GM21529 (cell line): ENCODE data around the gene GLMP.
"Not testable (repeated sequence)": the region's sequence is repeated elsewhere in the genome, so short reads cannot be mapped to it uniquely, and the experiment has no call there.

Source experiments
- ATAC-seq: cut with Tn5 transposase; IDR thresholded peaks from one replicate; pipeline ENCODE4 v1.9.1; 2021; ENCODE audit not compliant: unreplicated experiment

GLMP gene

GRCh38 chr1:156295391-156295947 is at the start of gene GLMP:
Gene GLMP, minus strand, starts transcription at chr1:156295679. Its CDS starts 34 bp downstream, at chr1:156295645.
- peak; percentile 49 for ATAC-seq

GRCh38 chr1:156344409-156344808 is 48.9 kb upstream of the GLMP start:
- no peak for ATAC-seq

DNA sequence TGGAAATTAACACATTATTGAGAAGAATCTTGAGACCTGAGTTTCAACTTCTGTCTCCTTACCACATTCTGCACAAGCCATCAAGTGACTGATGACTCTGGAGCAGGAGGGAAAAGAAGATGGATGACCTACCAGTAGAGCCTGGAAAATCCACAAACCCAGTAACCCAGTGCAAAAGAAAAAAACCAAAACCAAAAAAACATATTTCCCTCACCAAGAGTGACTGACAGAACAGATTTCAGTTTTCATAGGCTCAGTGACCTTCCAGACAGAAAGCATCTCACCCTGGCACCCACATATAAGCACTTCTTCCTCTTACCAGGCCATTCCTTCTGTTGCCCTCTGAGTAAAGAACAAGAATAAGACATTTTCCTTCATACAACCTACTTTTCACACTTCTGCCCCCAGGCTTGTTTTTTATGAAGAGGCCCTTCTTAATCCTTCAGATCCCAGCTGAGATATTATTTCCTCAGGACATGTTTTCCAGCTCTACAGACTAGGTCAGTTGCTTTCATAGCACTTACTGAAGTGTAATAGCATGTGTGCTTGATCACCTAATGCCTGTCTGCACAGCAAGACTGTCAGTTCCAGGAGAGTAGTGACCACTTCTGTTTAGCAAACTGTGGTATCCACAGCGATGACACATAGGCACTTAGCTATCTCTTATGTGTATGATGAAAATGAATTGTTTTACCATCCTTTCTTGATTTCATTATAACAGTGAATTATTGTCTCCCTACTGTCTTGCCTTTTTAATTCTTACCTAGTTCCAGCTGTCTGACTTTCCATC is 46.9 kb upstream of the GLMP start:
- ATAC-seq = no peak

DNA sequence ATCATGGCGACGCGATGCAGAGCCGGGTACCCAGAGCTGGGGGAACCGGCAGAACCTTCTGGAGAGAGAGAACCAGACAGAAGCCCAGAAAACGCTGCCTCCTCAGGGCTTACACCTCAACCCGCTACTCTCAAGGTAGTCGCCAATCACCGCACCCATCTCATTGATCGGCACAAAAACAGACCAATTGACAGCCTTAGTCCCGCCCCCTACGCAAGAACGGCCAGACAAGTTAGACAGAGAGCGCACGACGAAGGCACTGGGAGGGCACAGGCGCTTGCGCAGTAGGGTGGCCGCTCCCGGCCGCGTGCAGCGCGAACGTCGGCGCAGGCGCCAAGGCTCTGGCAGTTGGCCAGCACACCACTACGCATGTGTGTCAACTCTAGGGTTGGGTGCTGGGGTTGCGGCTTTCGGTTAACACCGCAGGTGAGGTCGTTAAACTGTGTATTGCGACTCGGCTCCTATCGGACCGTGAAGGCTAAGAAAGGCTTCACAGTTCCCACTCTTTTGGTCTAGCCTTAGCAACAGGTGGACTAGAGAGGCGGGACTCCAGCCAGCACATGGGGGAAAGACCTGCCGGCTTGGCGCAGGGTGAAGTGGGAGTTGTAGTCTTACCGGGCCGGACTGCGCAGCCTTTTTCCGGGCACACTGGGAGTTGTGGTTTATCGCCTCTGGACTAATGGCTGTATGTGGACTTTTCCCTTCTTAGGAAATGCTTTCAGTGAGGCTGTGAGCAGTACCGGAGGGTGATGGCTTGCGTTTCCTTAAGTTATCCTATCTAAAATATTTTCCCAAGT is 42.9 kb upstream of the GLMP start, which contains the start of the genes CCT3 and TSACC:
Gene CCT3, minus strand, starts transcription at position 113 of the 797 bp plus-strand sequence. Its CDS starts 108 bp downstream, at position 5.
Gene TSACC, plus strand, starts transcription at position 347 of the 797 bp plus-strand sequence. CDS start 1,232 bp downstream, outside the sequence.
- ATAC-seq = peak; percentile 91

DNA sequence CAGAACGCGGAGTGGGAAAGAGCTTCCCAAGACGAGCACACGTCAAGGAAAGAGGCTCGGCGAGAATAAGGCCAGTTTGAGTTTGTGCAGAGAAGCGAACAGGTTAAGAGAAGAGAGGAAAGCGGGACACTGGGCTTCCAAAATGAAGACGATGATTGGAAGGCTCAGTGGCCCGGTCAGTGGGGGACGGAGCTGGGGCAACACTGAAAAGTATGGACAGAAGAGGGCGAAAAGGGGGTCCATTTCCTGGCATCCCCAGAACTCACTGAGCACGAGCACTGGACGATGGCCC is 42.4 kb upstream of the GLMP start:
- ATAC-seq = no peak

DNA sequence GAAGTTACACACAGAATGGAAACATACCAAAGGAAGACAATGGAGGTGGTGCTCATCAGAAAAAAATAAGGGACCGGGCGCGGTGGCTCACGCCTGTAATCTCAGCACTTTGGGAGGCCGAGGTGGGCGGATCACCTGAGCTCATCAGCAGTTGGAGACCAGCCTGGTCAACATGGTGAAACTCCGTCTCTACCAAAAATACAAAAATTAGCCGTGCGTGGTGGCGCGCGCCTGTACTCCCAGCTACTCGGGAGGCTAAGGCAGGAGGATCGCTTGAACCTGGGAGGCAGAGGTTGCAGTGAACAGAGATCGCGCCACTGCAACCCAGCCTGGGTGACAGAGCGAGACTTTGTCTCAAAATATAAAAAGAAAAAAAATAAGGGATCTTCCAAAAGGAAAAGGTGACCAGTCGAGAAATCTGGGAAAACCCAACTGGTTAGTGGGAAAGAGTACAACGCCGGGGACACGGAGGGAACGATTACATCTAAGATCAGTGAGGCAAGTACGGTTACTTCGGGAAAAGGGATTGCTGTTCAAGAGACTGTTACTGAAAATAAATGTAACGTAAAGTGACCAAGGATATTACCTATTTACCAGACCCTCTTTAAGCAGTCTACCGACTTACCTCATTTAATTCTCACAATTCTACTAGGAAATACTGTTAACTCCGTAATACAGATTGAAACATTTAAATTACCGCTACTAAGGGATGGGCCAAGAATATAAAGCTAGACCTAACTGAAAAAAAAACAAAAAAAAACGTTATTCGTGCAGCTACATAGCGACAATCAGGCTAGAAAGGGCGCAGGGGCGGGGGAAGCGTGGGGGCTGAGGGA is 41.8 kb upstream of the GLMP start:
- ATAC-seq = no peak

DNA sequence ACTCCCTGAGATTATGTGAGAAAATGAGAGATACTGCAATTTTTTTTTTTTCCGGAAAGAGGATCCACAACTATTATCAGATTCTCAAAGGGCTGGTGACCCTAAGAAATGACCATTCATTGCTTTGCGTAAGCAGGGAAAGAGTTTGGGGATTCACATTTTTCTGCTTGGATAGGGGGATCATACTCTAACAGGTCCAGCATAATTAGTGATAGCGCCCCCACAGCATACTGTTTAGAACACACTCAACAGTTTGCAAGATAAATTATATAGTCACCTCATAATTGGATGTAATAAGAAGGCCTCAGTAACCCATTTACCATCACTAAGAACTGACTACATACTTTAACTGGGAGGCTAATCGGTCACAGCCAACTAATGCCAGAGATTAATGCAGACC is 40.8 kb upstream of the GLMP start:
- ATAC-seq = no peak

DNA sequence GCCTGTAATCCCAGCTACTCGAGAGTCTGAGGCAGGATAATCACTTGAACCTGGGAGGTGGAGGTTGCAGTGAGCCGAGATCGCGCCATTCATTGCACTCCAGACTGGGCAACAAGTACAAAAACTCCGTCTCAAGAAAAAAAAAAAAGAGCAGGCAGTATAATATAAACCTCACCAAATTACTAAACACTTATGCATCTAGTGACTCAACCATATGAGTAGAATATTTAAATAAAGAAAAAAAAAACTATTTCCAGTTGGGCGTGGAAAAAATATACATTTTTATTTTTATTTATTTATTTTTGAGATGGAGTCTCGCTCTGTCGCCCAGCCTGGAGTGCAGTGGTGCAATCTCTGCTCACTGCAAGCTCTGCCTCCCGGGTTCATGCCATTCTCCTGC is 27.7 kb upstream of the GLMP start:
- not testable (repeated sequence) for ATAC-seq

GRCh38 chr1:156320560-156320959 is 25.1 kb upstream of the GLMP start:
- no peak for ATAC-seq

DNA sequence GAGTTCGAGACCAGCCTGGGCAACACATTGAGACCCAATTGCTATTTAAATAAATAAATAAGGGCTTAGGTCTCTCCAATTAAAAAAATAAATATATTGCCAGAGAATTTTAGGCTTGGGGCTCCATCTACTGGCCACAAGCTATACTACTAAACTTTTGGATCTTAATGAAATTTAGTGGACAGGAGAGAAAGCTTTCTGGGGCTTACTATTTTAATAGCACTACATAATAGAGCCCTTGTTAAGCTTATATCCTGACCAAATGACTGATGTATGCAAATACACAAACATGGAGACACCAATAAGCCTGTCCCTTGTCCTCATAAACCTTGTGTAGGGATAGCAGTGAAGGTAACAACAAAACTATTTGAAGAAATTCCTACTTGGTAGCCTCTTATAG is 24.2 kb upstream of the GLMP start:
- no peak for ATAC-seq

GRCh38 chr1:156316909-156317308 is 21.4 kb upstream of the GLMP start:
- no peak for ATAC-seq

DNA sequence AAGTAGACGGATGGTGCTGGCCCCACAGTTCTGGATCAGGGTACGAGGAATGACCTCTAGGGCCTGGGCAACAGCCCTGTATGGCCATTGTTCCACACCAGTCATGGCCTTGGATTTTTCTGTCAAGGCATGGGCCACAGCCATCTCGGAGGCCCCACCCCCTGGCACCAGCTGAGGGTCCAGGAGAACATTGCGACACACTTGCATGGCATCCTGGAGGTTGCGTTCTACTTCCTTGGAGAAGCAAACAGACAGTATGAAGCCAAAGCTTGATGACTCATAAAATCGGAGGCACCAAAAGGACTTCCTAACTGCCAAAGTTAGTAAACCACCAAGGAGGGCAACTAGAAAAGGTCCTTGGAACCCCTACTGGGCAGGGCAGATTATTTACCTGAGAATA is 15.5 kb upstream of the GLMP start:
- no peak for ATAC-seq

- no peak for ATAC-seq
Observed at GRCh38 chr1:156308078-156308477, 12.6 kb upstream of the GLMP start.

GRCh38 chr1:156305215-156305614 is 9.7 kb upstream of the GLMP start:
- no peak for ATAC-seq

DNA sequence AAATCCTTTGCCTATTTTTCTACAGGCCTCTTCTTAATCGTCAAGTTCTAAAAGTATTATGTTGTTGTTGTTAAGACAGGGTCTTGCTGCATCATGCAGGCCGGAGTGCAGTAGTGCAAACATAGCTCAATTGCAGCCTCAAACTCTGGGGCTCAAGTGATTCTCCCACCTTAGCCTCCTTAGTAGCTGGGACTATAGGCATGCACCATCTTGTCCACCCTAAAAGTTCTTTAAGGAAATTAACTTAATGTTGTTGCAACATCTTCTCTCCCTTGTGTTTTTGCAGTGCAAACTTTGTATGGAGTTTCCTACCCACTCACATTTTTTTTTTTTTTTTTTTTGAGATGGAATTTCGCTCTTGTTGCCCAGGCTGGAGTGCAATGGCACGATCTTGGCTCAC is 7.8 kb upstream of the GLMP start:
- no peak for ATAC-seq

- no peak for ATAC-seq
Observed at GRCh38 chr1:156298852-156299357, 3.4 kb upstream of the GLMP start, which contains the start of gene VHLL. Gene VHLL, minus strand, starts transcription at chr1:156299307. Its CDS starts 118 bp downstream, at chr1:156299189.

DNA sequence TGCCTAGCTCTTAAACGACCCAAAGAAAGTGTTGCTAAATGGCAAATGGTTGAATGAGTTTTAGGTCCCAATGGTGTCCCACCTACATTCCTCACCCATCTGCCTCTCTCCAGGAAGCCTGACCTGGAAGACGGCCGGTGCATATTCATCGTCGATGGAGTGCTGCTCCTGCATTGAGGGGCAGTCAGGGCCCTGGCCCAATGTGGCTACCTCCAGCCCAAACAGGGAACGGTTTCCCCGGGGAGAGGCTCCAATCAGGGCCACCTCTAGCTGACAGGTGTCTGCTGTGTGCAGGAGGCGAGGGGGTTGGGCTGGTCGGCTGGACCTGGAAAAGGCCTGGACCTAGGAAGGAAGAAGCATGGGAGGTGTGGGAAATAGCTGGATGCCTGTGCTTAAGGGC is 1.6 kb downstream of the GLMP start:
- no peak for ATAC-seq

- ATAC-seq = no peak
Observed at GRCh38 chr1:156293098-156293434, 2.4 kb downstream of the GLMP start.

- ATAC-seq = no peak
Observed at GRCh38 chr1:156291226-156292061, 4.0 kb downstream of the GLMP start.

GRCh38 chr1:156289857-156290256 is 5.6 kb downstream of the GLMP start:
- ATAC-seq = no peak
